Panc1 (cell line): Measurements from ENCODE around the gene KAZN. TPM values are rescaled to one million over a fixed set of nuclear protein-coding genes. Genes with fewer than 3 reads are reported as not detected.

Experiments used
- ATAC-seq: fragments of 200-7000 bp; cut with Tn5 transposase; 2 replicates; pipeline ENCODE4 v1.9.1; 2020; ENCODE audit warnings: mild to moderate bottlenecking, moderate library complexity
- BruUV-seq: library from RNA; stranded (reverse); fragments of 400-500 nt; replicated peaks from 2 replicates; lab custom pipeline; 2021; lab: Mats Ljungman, UMichigan
- CTCF ChIA-PET: fragments of 300-600 bp; sonication (Branson Sonifier 250); formaldehyde crosslinking; loops from one replicate; lab custom pipeline; 2022; ENCODE audit warnings: antibody characterized with exemption; lab: Charles Lee
- POLR2A ChIA-PET: fragments of 300-600 bp; sonication (Branson Sonifier 250); formaldehyde crosslinking; loops from one replicate; lab custom pipeline; 2022; ENCODE audit warnings: antibody characterized with exemption; lab: Charles Lee
- DNase-seq: peaks from one replicate; pipeline ENCODE4 v3.0.0-alpha.2; 2010; ENCODE audit warnings: low read depth, low spot score
- H3K27ac ChIP-seq: 2 replicates; pipeline ENCODE4 v1.5.1; 2011; ENCODE audit warnings: mild to moderate bottlenecking, low read length, inconsistent platforms
- H3K27me3 ChIP-seq: fragments of 200-500 bp; sonication (Bioruptor generic); 2 replicates; pipeline ENCODE4 v1.6.0; 2014; ENCODE audit warnings: low read length, inconsistent platforms; ENCODE audit not compliant: control insufficient read depth, insufficient read depth
- H3K36me3 ChIP-seq: fragments of 200-500 bp; sonication (Bioruptor generic); 2 replicates; pipeline ENCODE4 v1.5.1; 2014; ENCODE audit warnings: inconsistent platforms, mild to moderate bottlenecking, low read length, moderate library complexity; ENCODE audit not compliant: control insufficient read depth, insufficient read depth
- H3K4me1 ChIP-seq: 2 replicates; pipeline ENCODE4 v1.5.1; 2011; ENCODE audit warnings: inconsistent platforms, mild to moderate bottlenecking, low read length, moderate library complexity; ENCODE audit not compliant: control insufficient read depth, insufficient read depth
- H3K4me3 ChIP-seq, 2 experiments: 2 replicates each; pipeline ENCODE4 v1.5.1; 2011 to 2012; ENCODE audit warnings: low read depth in 2 of 2, low read length in 2 of 2, mild to moderate bottlenecking in 2 of 2, inconsistent platforms in 1 of 2, moderate library complexity in 1 of 2
- H3K9me3 ChIP-seq: fragments of 200-500 bp; sonication (Bioruptor generic); 2 replicates; pipeline ENCODE4 v1.5.1; 2014; ENCODE audit warnings: low read depth, mild to moderate bottlenecking, inconsistent platforms, low read length, moderate library complexity; ENCODE audit not compliant: control insufficient read depth, insufficient read depth
- CTCF ChIP-seq: fragments of 450-650 bp; IDR thresholded peaks from 2 replicates; pipeline ENCODE4 v1.5.1; 2017; ENCODE audit warnings: mild to moderate bottlenecking
- POLR2AphosphoS5 ChIP-seq: IDR thresholded peaks from 2 replicates; pipeline ENCODE4 v1.6.1; 2012; ENCODE audit warnings: mild to moderate bottlenecking, low read depth, low read length, moderate library complexity
- REST ChIP-seq, 2 experiments: IDR thresholded peaks; 2 replicates each; pipeline ENCODE4 v1.6.1; 2011 to 2012; ENCODE audit warnings: low read depth in 2 of 2, control low read depth in 1 of 2, low read length in 1 of 2, mild to moderate bottlenecking in 1 of 2, moderate library complexity in 1 of 2; ENCODE audit not compliant: insufficient read depth in 1 of 2
- SIN3A ChIP-seq: IDR thresholded peaks from 2 replicates; pipeline ENCODE4 v1.6.1; 2012; ENCODE audit warnings: low read depth, mild to moderate bottlenecking, low read length, moderate library complexity, borderline replicate concordance; ENCODE audit not compliant: insufficient read depth
- TCF7L2 ChIP-seq: IDR thresholded peaks from 2 replicates; pipeline ENCODE4 v1.6.1; 2011; ENCODE audit warnings: mild to moderate bottlenecking, low read depth, low read length, inconsistent platforms
- in situ Hi-C: cut with HindIII; loops from 2 replicates; pipeline ENCODE4 v1.10.0; 2016; ENCODE audit warnings: low sequenced_read_pairs, low pct_unique_long_range_greater_than_20kb
- intact Hi-C: fragments of 100-400 bp; cut with micrococcal nuclease; formaldehyde crosslinking; loops from one replicate; pipeline ENCODE4 v1.10.0; 2022; ENCODE audit not compliant: unreplicated experiment
- total RNA-seq: library from RNA; stranded (reverse); gene quantifications from one replicate; pipeline ENCODE4 v1.2.1, GENCODE V29; 2021; ENCODE audit not compliant: unreplicated experiment

Gene KAZN
- total RNA-seq, 1 experiment from 2014 or later = 6.6 TPM

GRCh38 chr1:15141935-15142539 lies 543.6 kb downstream of the KAZN start:
- in situ Hi-C loops (no loop called here), intact Hi-C loops (no loop called here)
- no peak overlapping the region for H3K4me3 ChIP-seq
- no peak overlapping the region for H3K27ac ChIP-seq
- CTCF ChIA-PET = interaction anchor here (0.6 kb wide), 1 partner anchor 120 kb away, joined by 3 read pairs; no protein-coding TSS in a partner anchor
- H3K4me1 ChIP-seq = no peaks in the 10 kb centered on the region
- no TSS peak for BruUV-seq
- DNase-seq (no peak), ATAC-seq (no peak)
- H3K36me3 ChIP-seq = no peaks in the 10 kb centered on the region
- no peaks in the 10 kb centered on the region for H3K9me3 ChIP-seq
- no peak for TF ChIP-seq POLR2AphosphoS5
- no peak for TF ChIP-seq REST (IDR thresholded peaks at IDR 0.05; ENCODE audit: insufficient read depth in 1 of 2, low read depth in 2 of 2, low read length in 1 of 2)
- no peak for TF ChIP-seq SIN3A
- no peak for TF ChIP-seq TCF7L2
- no peak for TF ChIP-seq CTCF
- POLR2A ChIA-PET = no interaction called here
- H3K27me3 ChIP-seq = no peaks in the 10 kb centered on the region

- ATAC-seq (no peak), DNase-seq (no peak)
- no peaks in the 10 kb centered on the region for H3K4me1 ChIP-seq
- no peak overlapping the region for H3K4me3 ChIP-seq
- no peaks in the 10 kb centered on the region for H3K9me3 ChIP-seq
- H3K27me3 ChIP-seq = no peaks in the 10 kb centered on the region
- ChIA-PET POLR2A (no interaction called here), CTCF (no interaction called here)
- intact Hi-C loops = no loop called here
- no peak for TF ChIP-seq CTCF
- TF ChIP-seq TCF7L2 = no peak
- no peak for TF ChIP-seq REST (IDR thresholded peaks at IDR 0.05; ENCODE audit: insufficient read depth in 1 of 2, low read depth in 2 of 2, low read length in 1 of 2)
- TF ChIP-seq SIN3A = no peak
- no peak for TF ChIP-seq POLR2AphosphoS5
- in situ Hi-C loops = no loop called here
- H3K36me3 ChIP-seq = no peaks in the 10 kb centered on the region
- BruUV-seq = no TSS peak
- no peak overlapping the region for H3K27ac ChIP-seq
These were observed 546.8 kb downstream of the KAZN start for GRCh38 chr1:15145327-15145726.
